Measurements from ENCODE around the gene PDE6C. TPM values are rescaled to one million over a fixed set of nuclear protein-coding genes. Genes with fewer than 3 reads are reported as not detected.
"Not testable (repeated sequence)": the region's sequence is repeated elsewhere in the genome, so short reads cannot be mapped to it uniquely, and the experiment has no call there.

PDE6C gene
- total and polyA plus RNA-seq, 2 of the 4 experiments (the other 2 are of a cell fraction) = not detected

- Histone ChIP-seq H3K4me3 (ENCODE audit: insufficient read depth, low read depth, low read length) (no peak overlapping the region), H3K4me2 (ENCODE audit: low read depth, low read length) (no peak overlapping the region), H2BK15ac (ENCODE audit: low read depth, low read length) (no peak overlapping the region), H3K14ac (replicated peaks; ENCODE audit: low read depth, low read length) (no peak overlapping the region), H2BK120ac (ENCODE audit: low read depth, low read length) (no peak overlapping the region), H3K9me3 (ENCODE audit: control insufficient read depth, insufficient read depth, low read length) (no peaks in the 10 kb centered on the region), H4K8ac (ENCODE audit: low read depth in 2 of 2, low read length in 2 of 2) (no peak overlapping the region), H3K4me1 (ENCODE audit: control insufficient read depth, insufficient read depth, low read length) (no peaks in the 10 kb centered on the region), H2AFZ (replicated peaks; ENCODE audit: low read length, poor library complexity) (no peak overlapping the region), H3K27me3 (ENCODE audit: control insufficient read depth, insufficient read depth, low read length) (no peaks in the 10 kb centered on the region), H4K5ac (ENCODE audit: low read depth, low read length) (no peak overlapping the region), H2BK20ac (ENCODE audit: low read depth, low read length) (no peak overlapping the region), H3K79me1 (ENCODE audit: low read depth in 1 of 2, low read length in 2 of 2) (peaks cover 12 to 19% of the 10 kb centered on the region in 2 experiments; a peak in 3 of 4 replicates), H3K18ac (ENCODE audit: low read depth, low read length) (no peak overlapping the region), H3K27ac (ENCODE audit: insufficient read depth, low read length) (no peak overlapping the region), H3K9ac (ENCODE audit: low read depth, low read length) (no peak overlapping the region), H2BK5ac (ENCODE audit: low read depth, low read length, poor library complexity, severe bottlenecking) (no peak overlapping the region), H2AK5ac (ENCODE audit: low read depth, low read length) (no peak overlapping the region), H3K56ac (ENCODE audit: extremely low read depth, insufficient read depth, low read length) (no peak overlapping the region), H3K9me1 (ENCODE audit: insufficient read depth, low read length) (no peaks in the 10 kb centered on the region), H4K20me1 (ENCODE audit: insufficient read depth, low read length) (no peaks in the 10 kb centered on the region), H3K4ac (ENCODE audit: low read depth, low read length) (no peak overlapping the region), H3K36me3 (ENCODE audit: control insufficient read depth, insufficient read depth, low read length) (peaks cover 27% of the 10 kb centered on the region), H2AK9ac (replicated peaks; ENCODE audit: low read depth, low read length, poor library complexity) (no peak overlapping the region), H3K23ac (ENCODE audit: low read depth, low read length) (no peak overlapping the region), H4K91ac (ENCODE audit: insufficient read depth, low read depth, low read length) (no peak overlapping the region)
- dilution Hi-C loops (cut with HindIII; ENCODE audit: low sequenced_read_pairs, unreplicated experiment) = no loop called here
- TF ChIP-seq BHLHE40 (IDR thresholded peaks at IDR 0.05; ENCODE audit: low read depth, low read length) = no peak
- no peak for TF ChIP-seq ELK1 (IDR thresholded peaks at IDR 0.05; ENCODE audit: borderline replicate concordance, low read depth, low read length)
- no peak for TF ChIP-seq USF2 (IDR thresholded peaks at IDR 0.05; ENCODE audit: low read depth, low read length)
- TF ChIP-seq SMC3 (IDR thresholded peaks at IDR 0.05; ENCODE audit: low read depth, low read length) = no peak
- TF ChIP-seq MAZ (IDR thresholded peaks at IDR 0.05; ENCODE audit: borderline replicate concordance, low read depth, low read length) = no peak
- no peak for TF ChIP-seq RAD21 (IDR thresholded peaks at IDR 0.05; ENCODE audit: low read length)
- ChIA-PET CTCF (interaction anchor here (1.1 kb wide), 1 partner anchor 120 kb away, joined by 3 read pairs; no protein-coding TSS in a partner anchor), POLR2A (ENCODE audit: unreplicated experiment) (no interaction called here)
- no peak for DNase-seq
- 40% methylated on average over 1 of the region's 2 CpGs; no CpG with 5 or more reads in 1 of the 2 experiments for WGBS, 2 experiments (ENCODE audit: extremely low coverage in 2 of 2, insufficient read length in 1 of 2)
- no peak for ATAC-seq (ENCODE audit: low read depth)
- intact Hi-C loops (cut with micrococcal nuclease) = no loop called here
- in situ Hi-C loops (cut with MboI; ENCODE audit: low sequenced_read_pairs) = loop anchor here (25.0 kb wide), 1 partner anchor 333 kb away; no protein-coding TSS in a partner anchor
- BruUV-seq (replicated peaks) = no TSS peak
Observed at GRCh38 chr10:93695740-93696139, 83.4 kb downstream of the PDE6C start.

- ATAC-seq (ENCODE audit: low read depth); H3K4me3 ChIP-seq (ENCODE audit: insufficient read depth, low read depth, low read length); DNase-seq; H3K23ac ChIP-seq (ENCODE audit: low read depth, low read length); H4K5ac ChIP-seq (ENCODE audit: low read depth, low read length); H2BK120ac ChIP-seq (ENCODE audit: low read depth, low read length); H2AK9ac ChIP-seq (replicated peaks; ENCODE audit: low read depth, low read length, poor library complexity); H2BK5ac ChIP-seq (ENCODE audit: low read depth, low read length, poor library complexity, severe bottlenecking); dilution Hi-C loops (cut with HindIII; ENCODE audit: low sequenced_read_pairs, unreplicated experiment); H4K91ac ChIP-seq (ENCODE audit: insufficient read depth, low read depth, low read length); POLR2A ChIA-PET (ENCODE audit: unreplicated experiment); H3K27ac ChIP-seq (ENCODE audit: insufficient read depth, low read length); H4K8ac ChIP-seq (ENCODE audit: low read depth in 2 of 2, low read length in 2 of 2); H4K20me1 ChIP-seq (ENCODE audit: insufficient read depth, low read length); H3K4ac ChIP-seq (ENCODE audit: low read depth, low read length); H3K9me3 ChIP-seq (ENCODE audit: control insufficient read depth, insufficient read depth, low read length); intact Hi-C loops (cut with micrococcal nuclease); H3K27me3 ChIP-seq (ENCODE audit: control insufficient read depth, insufficient read depth, low read length); BruUV-seq (replicated peaks); H3K9me1 ChIP-seq (ENCODE audit: insufficient read depth, low read length); H3K18ac ChIP-seq (ENCODE audit: low read depth, low read length); H3K9ac ChIP-seq (ENCODE audit: low read depth, low read length); H2BK15ac ChIP-seq (ENCODE audit: low read depth, low read length); H3K56ac ChIP-seq (ENCODE audit: extremely low read depth, insufficient read depth, low read length); H3K4me1 ChIP-seq (ENCODE audit: control insufficient read depth, insufficient read depth, low read length); H3K4me2 ChIP-seq (ENCODE audit: low read depth, low read length); H2AK5ac ChIP-seq (ENCODE audit: low read depth, low read length); H2AFZ ChIP-seq (replicated peaks; ENCODE audit: low read length, poor library complexity); H3K14ac ChIP-seq (replicated peaks; ENCODE audit: low read depth, low read length); H2BK20ac ChIP-seq (ENCODE audit: low read depth, low read length): not testable (repeated sequence)
- peaks cover 17 to 26% of the 10 kb centered on the region in 2 experiments for H3K79me1 ChIP-seq (ENCODE audit: low read depth in 1 of 2, low read length in 2 of 2)
- H3K36me3 ChIP-seq (ENCODE audit: control insufficient read depth, insufficient read depth, low read length) = peaks cover 24% of the 10 kb centered on the region
- CTCF ChIA-PET = interaction anchor here (1.3 to 1.6 kb wide), 2 partner anchors 9 to 12 kb away, joined by 3 to 4 read pairs; no protein-coding TSS in a partner anchor
- WGBS, 2 experiments (ENCODE audit: extremely low coverage in 2 of 2, insufficient read length in 1 of 2) = no CpG with 5 or more reads among the region's 2 CpGs
- in situ Hi-C loops (cut with MboI; ENCODE audit: low sequenced_read_pairs) = loop anchor here (25.0 kb wide), 1 partner anchor 334 kb away; no protein-coding TSS in a partner anchor
Observed at GRCh38 chr10:93696582-93696981, 84.2 kb downstream of the PDE6C start.
